ENCODE results near the gene MTMR6. TPM values are rescaled to one million over a fixed set of nuclear protein-coding genes. Genes with fewer than 3 reads are reported as not detected.

The MTMR6 gene
- total and polyA plus RNA-seq, 12 donors: 4.0 to 19.5 (median 17.4) TPM

GRCh38 chr13:25217023-25217885 lies 70.0 kb downstream of the MTMR6 start:
- peaks cover 0 to 18% (median 3%) of the 10 kb centered on the region in 7 donors for H3K27me3 ChIP-seq
- WGBS, 2 donors: 54% methylated on average over 12 of the region's 12 CpGs

GRCh38 chr13:25215253-25215575 lies 72.1 kb downstream of the MTMR6 start:
- H3K27ac ChIP-seq: peak overlapping the region in 1 of 10 donors; percentile 30

More at GRCh38 chr13:25217023-25217885, 70.0 kb downstream of the MTMR6 start:
- Histone ChIP-seq H3K36me3 (no peaks in the 10 kb centered on the region), H3K4me1 (peaks cover 0 to 7% (median 0%) of the 10 kb centered on the region in 9 donors), H3K9me3 (no peaks in the 10 kb centered on the region), H3K27ac (no peak overlapping the region), H3K4me3 (no peak overlapping the region)
- TF ChIP-seq CTCF (IDR thresholded peaks at IDR 0.05): no peak
- DNase-seq (no peak), ATAC-seq (no peak)
- intact Hi-C loops (cut with DNase I): no loop called here

GRCh38 chr13:25214491-25215252 lies 72.6 kb downstream of the MTMR6 start:
- WGBS, 2 donors: 43 to 59% methylated on average over 6 of the region's 6 CpGs
- DNase-seq: peak; percentile 15 to 16
- H3K27ac ChIP-seq: peak overlapping the region in 1 of 10 donors; percentile 30

More at GRCh38 chr13:25215253-25215575, 72.1 kb downstream of the MTMR6 start:
- ATAC-seq (no peak), DNase-seq (no peak)
- Histone ChIP-seq H3K4me3 (no peak overlapping the region), H3K9me3 (no peaks in the 10 kb centered on the region), H3K36me3 (no peaks in the 10 kb centered on the region), H3K4me1 (peaks cover 0 to 7% (median 0%) of the 10 kb centered on the region in 9 donors), H3K27me3 (peaks cover 0 to 6% (median 0%) of the 10 kb centered on the region in 7 donors)
- 45 to 52% methylated on average over 3 of the region's 3 CpGs for WGBS, 2 donors
- TF ChIP-seq CTCF (IDR thresholded peaks at IDR 0.05): no peak
- intact Hi-C loops (cut with DNase I): no loop called here

More at GRCh38 chr13:25214491-25215252, 72.6 kb downstream of the MTMR6 start:
- no peak overlapping the region for H3K4me3 ChIP-seq
- peak in 7 of 8 donors; percentile 30 to 73 (median 69) for ATAC-seq
- intact Hi-C loops (cut with DNase I): no loop called here
- no peak for TF ChIP-seq CTCF (IDR thresholded peaks at IDR 0.05)
- no peaks in the 10 kb centered on the region for H3K9me3 ChIP-seq
- no peaks in the 10 kb centered on the region for H3K36me3 ChIP-seq
- peaks cover 0 to 7% (median 0%) of the 10 kb centered on the region in 9 donors for H3K4me1 ChIP-seq
- peaks cover 0 to 6% (median 0%) of the 10 kb centered on the region in 7 donors for H3K27me3 ChIP-seq
